ENCODE data around the gene VRTN. TPM values are rescaled to one million over a fixed set of nuclear protein-coding genes. Genes with fewer than 3 reads are reported as not detected.

Gene VRTN
- total and polyA plus RNA-seq, 12 donors, result 0.11 to 0.23 TPM; not detected in 10

DNA sequence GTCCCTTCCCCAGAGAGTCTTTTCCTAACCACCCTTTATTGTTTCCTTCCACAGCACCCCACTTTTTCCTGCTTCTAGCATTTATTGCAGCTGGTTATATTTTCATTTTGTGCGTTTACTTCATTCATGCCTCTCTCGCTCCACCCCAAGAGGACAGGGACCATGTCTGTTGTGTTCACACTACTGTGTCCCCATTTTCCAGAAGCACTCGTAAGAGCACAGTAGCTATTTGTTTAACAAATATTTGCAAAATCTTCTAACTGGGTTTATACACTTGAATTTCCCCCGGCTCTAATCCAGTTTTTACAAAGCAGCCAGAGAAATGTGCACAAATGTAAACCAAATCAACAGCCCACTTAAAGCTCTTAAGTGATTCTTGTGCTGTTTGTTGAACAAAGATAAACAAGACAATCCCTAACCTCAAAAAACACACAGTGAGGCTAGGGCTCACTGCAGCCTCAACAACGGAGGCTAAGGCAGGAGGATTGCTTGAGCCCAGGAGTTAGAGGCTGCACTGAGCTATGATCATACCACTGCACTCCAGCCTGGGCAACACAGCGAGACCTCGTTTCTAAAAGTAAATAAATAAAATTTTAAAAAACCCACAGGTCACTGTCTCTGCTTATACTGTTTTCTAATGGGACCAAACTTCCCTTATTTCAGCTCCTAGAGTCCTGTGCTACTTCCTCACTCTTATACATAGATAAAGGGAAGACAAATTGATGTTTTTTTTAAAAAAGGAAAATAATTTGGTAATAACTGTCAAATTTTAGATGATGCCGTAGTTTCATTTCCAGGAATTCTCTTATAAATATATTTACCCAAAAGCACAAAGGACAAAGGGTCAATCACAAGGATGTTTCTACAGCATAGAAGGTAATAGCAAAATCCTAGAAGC lies 38.9 kb upstream of the VRTN start:
- WGBS, 4 donors, result 73 to 77% (median 75%) methylated on average over 8 of the region's 8 CpGs
- H3K4me1 ChIP-seq (replicated peaks in 1 of 2), result no peaks in the 10 kb centered on the region
- intact Hi-C loops (cut with DNase I), result no loop called here
- DNase-seq, result no peak
- TF ChIP-seq, protein P1, sequence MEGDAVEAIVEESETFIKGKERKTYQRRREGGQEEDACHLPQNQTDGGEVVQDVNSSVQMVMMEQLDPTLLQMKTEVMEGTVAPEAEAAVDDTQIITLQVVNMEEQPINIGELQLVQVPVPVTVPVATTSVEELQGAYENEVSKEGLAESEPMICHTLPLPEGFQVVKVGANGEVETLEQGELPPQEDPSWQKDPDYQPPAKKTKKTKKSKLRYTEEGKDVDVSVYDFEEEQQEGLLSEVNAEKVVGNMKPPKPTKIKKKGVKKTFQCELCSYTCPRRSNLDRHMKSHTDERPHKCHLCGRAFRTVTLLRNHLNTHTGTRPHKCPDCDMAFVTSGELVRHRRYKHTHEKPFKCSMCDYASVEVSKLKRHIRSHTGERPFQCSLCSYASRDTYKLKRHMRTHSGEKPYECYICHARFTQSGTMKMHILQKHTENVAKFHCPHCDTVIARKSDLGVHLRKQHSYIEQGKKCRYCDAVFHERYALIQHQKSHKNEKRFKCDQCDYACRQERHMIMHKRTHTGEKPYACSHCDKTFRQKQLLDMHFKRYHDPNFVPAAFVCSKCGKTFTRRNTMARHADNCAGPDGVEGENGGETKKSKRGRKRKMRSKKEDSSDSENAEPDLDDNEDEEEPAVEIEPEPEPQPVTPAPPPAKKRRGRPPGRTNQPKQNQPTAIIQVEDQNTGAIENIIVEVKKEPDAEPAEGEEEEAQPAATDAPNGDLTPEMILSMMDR (IDR thresholded peaks at IDR 0.05), result no peak
- no peak for TF ChIP-seq POLR2A (IDR thresholded peaks at IDR 0.05)
- no peaks in the 10 kb centered on the region for H3K27me3 ChIP-seq
- no peaks in the 10 kb centered on the region for H3K36me3 ChIP-seq (replicated peaks in 1 of 2)
- no peaks in the 10 kb centered on the region for H3K9me3 ChIP-seq (replicated peaks in 1 of 3)
- no peak overlapping the region for H3K27ac ChIP-seq
- no peak overlapping the region for H3K4me3 ChIP-seq

DNA sequence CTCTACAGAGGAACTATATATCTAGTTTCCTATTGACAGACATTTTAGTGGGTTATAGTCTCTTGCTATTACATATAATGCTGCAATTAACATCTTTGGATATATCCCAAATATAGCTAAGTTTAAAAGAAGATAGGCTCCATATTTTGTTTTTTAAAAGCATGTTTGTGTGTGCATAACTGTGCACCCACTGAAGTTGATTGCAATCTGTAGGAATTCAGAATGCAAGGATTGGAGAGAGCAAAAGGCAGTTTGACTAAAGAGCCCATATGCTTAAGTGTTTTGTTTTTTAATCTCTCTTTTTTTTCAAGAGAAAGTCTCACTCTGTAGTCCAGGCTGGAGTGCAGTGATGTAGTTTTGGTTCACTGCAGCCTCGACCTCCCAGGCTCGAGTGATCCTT lies 36.1 kb upstream of the VRTN start:
- whole genome bisulfite sequencing, 4 donors, result 79 to 100% (median 86%) methylated on average over 2 of the region's 2 CpGs
- DNase-seq, result no peak

DNA sequence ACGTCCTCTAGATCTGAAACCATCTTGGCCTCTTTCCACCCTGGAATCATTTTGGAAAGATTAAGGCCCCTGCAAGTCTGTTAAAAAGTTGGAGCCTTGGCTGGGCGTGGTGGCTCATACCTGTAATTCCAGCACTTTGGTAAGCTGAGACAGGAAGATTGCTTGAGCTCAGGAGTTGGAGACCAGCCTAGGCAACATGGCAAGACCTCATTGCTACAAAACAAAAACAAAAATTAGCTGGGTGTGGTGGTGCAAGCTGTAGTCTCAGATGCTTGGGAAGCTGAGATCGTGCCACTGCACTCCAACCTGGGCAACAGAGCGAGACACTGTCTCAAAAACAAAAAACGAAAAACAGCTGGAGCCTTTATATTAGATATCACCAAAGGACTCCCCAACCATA lies 34.7 kb upstream of the VRTN start:
- TF ChIP-seq, protein P1 (IDR thresholded peaks at IDR 0.05), result no peak
- no peak for TF ChIP-seq POLR2A (IDR thresholded peaks at IDR 0.05)
- 70 to 80% (median 75%) methylated on average over 5 of the region's 5 CpGs for WGBS, 4 donors
- intact Hi-C loops (cut with DNase I), result no loop called here
- no peaks in the 10 kb centered on the region for H3K4me1 ChIP-seq (replicated peaks in 1 of 2)
- DNase-seq, result no peak
- no peak overlapping the region for H3K27ac ChIP-seq
- no peaks in the 10 kb centered on the region for H3K27me3 ChIP-seq
- no peaks in the 10 kb centered on the region for H3K36me3 ChIP-seq (replicated peaks in 1 of 2)
- no peaks in the 10 kb centered on the region for H3K9me3 ChIP-seq (replicated peaks in 1 of 3)
- no peak overlapping the region for H3K4me3 ChIP-seq

More for the DNA sequence above, 36.1 kb upstream of the VRTN start:
- TF ChIP-seq, protein P1 (IDR thresholded peaks at IDR 0.05), result no peak
- TF ChIP-seq POLR2A (IDR thresholded peaks at IDR 0.05), result no peak
- intact Hi-C loops (cut with DNase I), result no loop called here
- H3K9me3 ChIP-seq (replicated peaks in 1 of 3), result no peaks in the 10 kb centered on the region
- no peaks in the 10 kb centered on the region for H3K36me3 ChIP-seq (replicated peaks in 1 of 2)
- no peak overlapping the region for H3K27ac ChIP-seq
- no peaks in the 10 kb centered on the region for H3K4me1 ChIP-seq (replicated peaks in 1 of 2)
- no peak overlapping the region for H3K4me3 ChIP-seq
- no peaks in the 10 kb centered on the region for H3K27me3 ChIP-seq

DNA sequence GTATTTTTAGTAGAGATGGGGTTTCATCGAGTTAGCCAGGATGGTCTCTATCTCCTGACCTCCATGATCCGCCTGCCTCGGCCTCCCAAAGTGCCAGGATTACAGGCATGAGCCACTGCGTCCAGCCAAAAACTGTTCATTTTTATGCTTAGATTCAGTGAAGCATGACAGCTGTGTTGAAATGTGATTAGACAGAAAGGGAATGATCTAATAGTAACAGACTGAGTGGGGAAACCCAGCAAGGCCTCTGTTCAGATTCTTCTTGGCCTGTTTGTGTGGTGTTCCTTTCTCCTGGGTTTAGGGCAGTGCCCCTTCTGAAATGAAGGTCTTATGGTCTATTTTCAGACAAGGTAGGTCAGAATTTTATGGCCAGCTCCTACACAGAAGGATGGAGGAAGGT lies 33.7 kb upstream of the VRTN start:
- H3K27me3 ChIP-seq, result no peaks in the 10 kb centered on the region
- 84 to 92% (median 87%) methylated on average over 4 of the region's 4 CpGs for WGBS, 4 donors

More for the DNA sequence above, 33.7 kb upstream of the VRTN start:
- intact Hi-C loops (cut with DNase I), result no loop called here
- TF ChIP-seq, protein P1 (IDR thresholded peaks at IDR 0.05), result no peak
- TF ChIP-seq POLR2A (IDR thresholded peaks at IDR 0.05), result no peak
- no peaks in the 10 kb centered on the region for H3K36me3 ChIP-seq (replicated peaks in 1 of 2)
- H3K4me1 ChIP-seq (replicated peaks in 1 of 2), result no peaks in the 10 kb centered on the region
- no peak overlapping the region for H3K27ac ChIP-seq
- DNase-seq, result no peak
- no peak overlapping the region for H3K4me3 ChIP-seq
- H3K9me3 ChIP-seq (replicated peaks in 1 of 3), result no peaks in the 10 kb centered on the region
